GM10266 (cell line): ENCODE data around the gene DCC.

ENCODE experiments used
- DNase-seq: peaks from one replicate; pipeline ENCODE4 v3.0.0; 2012; ENCODE audit errors: extremely low spot score
- TF ChIP-seq, protein P1 (sequence below): IDR thresholded peaks from 2 replicates; pipeline ENCODE4 v1.5.1; 2012; ENCODE audit warnings: mild to moderate bottlenecking, low read depth; ENCODE audit not compliant: control insufficient read depth, insufficient read depth; ENCODE audit errors: missing control alignments

Gene DCC

DNA sequence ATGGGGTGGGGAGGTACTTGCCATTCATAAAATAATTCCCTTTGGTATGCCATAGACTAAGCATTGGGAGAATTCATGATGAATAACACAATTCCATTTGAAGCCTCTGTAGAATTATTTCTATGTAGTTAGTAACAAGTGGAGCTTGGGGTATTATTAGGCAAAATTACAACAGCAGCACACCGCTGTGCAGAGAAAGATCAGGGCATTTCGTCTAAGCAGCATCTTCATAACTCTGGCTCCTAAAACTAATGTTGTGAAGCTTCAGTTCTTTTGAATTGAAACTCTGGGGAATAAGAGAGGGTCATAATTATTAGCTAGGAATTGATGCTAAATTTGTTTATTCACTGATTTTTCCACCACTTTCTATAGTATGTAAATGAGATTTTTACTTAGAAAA is 630.7 kb downstream of the DCC start:
- no peak for DNase-seq
- TF ChIP-seq, protein P1, sequence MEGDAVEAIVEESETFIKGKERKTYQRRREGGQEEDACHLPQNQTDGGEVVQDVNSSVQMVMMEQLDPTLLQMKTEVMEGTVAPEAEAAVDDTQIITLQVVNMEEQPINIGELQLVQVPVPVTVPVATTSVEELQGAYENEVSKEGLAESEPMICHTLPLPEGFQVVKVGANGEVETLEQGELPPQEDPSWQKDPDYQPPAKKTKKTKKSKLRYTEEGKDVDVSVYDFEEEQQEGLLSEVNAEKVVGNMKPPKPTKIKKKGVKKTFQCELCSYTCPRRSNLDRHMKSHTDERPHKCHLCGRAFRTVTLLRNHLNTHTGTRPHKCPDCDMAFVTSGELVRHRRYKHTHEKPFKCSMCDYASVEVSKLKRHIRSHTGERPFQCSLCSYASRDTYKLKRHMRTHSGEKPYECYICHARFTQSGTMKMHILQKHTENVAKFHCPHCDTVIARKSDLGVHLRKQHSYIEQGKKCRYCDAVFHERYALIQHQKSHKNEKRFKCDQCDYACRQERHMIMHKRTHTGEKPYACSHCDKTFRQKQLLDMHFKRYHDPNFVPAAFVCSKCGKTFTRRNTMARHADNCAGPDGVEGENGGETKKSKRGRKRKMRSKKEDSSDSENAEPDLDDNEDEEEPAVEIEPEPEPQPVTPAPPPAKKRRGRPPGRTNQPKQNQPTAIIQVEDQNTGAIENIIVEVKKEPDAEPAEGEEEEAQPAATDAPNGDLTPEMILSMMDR = no peak

DNA sequence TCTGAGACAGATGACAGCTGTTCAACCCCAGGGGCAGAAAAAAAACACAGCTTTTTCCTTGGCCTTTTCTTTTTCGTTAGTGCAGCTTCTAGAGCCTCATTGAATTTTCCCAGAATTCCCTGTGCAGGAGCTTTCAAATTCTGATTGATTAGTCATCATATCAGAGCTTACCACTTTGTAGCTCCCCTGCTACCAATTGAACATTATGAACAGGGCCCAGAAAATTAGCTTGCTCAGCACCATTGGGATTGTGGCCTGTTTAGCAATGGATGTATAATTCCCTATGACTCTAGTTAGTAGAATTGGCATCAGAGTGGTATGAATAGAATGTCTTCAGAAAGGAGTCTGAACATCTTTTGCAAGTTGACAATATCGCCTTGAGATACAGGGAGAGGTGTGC is 631.1 kb downstream of the DCC start:
- DNase-seq = no peak
- TF ChIP-seq, protein P1 = no peak

DNA sequence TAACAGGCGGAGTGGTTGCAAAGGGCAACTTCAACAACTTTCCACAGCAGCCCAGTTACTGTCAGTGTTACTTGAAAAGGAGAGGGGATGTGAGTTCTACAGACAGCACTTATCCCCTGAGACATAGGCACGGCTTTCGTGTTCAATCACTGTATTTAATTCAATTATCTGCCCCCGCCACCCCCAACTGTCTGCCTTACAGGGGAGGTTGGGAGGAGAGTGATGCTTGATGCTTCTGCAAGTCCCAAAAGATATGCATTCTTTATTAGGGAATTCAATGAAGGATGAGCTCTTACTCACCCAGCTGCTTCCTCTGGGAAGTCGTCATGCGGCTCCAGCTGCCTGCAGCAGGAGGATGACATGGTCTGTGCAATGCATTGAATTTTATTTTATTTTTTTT is 639.9 kb downstream of the DCC start:
- TF ChIP-seq, protein P1 = no peak
- DNase-seq = no peak

DNA sequence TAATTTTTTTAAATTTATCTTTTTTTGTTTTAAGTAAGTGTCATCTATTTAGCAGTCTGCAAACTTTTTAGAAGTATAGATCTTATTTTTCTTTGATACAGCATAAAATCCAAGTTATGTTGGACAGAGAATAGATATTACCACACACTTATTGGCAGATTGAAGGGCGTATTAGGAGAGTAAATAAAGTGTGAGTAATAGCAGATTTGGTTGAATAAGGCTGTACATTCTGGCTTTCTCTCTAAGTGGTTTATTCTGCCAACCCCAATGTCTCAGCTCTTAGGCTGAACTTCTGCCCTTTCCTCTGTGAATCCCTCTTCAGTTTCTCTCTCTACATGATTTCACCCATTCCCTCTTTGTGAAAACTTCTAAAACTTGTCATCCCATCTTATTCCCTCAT is 651.2 kb downstream of the DCC start:
- DNase-seq = no peak
- TF ChIP-seq, protein P1 = no peak

DNA sequence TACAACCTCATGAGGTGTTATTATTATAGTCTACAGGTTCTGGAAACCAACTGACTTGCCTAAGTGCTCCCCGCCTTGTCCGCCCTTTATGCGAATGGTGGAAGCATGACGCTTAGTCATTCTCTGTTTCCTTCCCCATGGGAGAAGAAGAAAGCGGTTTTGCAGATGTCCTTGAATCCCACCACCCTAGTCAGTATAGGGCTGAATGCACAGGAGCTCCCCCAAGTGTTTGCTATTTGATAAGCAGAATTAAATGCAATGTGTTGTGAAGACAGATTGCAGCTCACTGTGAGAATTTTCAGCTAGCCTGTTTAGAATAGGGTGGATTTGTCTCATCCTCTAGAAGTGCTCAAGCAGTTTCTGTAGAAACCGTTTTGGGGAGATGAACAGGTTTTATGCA is 652.0 kb downstream of the DCC start:
- TF ChIP-seq, protein P1 = no peak
- no peak for DNase-seq

DNA sequence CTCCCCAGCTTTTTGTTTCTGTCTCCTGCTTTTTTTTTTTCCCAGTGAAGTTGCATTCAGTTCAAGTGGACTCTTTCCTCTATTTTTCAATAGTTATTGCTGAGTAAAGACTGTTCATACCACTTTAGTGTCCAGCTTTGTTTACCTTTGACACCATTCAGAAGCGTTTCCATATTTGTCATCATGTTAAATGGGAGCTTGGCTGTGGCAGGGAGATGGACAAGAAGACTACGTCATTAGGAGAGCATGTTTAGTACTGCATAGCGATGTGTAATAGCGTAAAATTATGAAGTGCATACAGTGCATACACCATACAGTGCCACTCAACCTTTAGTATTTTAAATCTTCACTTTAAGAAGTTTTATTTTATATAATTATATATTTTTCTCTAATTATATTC is 655.9 kb downstream of the DCC start:
- no peak for DNase-seq

DNA sequence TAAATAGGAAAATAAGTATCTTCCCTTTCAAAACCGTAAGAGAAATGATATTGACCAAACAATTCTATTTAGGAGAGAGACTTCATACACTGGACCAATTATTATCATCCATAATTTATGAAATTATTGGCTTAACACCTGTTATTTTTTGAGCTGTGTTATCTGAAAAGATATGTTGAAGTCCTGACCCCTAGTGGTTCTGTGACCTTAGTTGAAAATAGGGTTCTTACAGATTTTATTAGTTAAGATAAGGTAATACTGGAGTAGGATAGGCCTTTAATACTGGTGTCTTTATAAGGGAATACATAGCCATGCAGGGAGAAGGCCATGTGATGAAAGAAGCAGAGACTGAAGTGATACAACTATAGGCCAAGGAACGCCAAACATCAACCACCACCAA is 659.6 kb downstream of the DCC start:
- TF ChIP-seq, protein P1 = no peak
- no peak for DNase-seq

More for the DNA sequence above, 655.9 kb downstream of the DCC start:
- TF ChIP-seq, protein P1 = no peak
